Nephron progenitor cell (in vitro differentiated cells): ENCODE results near the gene CTNNA2.

Source experiments
- DNase-seq: peaks from one replicate; pipeline ENCODE4 v3.0.0; 2021
- H3K27ac Mint-ChIP-seq: 2 replicates; pipeline ENCODE4 v1.8.0; 2021; ENCODE audit warnings: mild to moderate bottlenecking, moderate library complexity, mixed read lengths
- H3K27me3 Mint-ChIP-seq: 2 replicates; pipeline ENCODE4 v1.8.0; 2021; ENCODE audit warnings: mild to moderate bottlenecking, low read depth, mixed read lengths; ENCODE audit not compliant: poor library complexity
- H3K36me3 Mint-ChIP-seq: 2 replicates; pipeline ENCODE4 v1.8.0; 2021; ENCODE audit warnings: low read depth, mixed read lengths
- H3K4me1 Mint-ChIP-seq: 2 replicates; pipeline ENCODE4 v1.8.0; 2021; ENCODE audit warnings: mixed read lengths
- H3K4me3 Mint-ChIP-seq: 2 replicates; pipeline ENCODE4 v1.8.0; 2021; ENCODE audit warnings: mild to moderate bottlenecking, moderate library complexity, mixed read lengths
- H3K9me3 Mint-ChIP-seq: 2 replicates; pipeline ENCODE4 v1.8.0; 2021; ENCODE audit warnings: mild to moderate bottlenecking, moderate library complexity, mixed read lengths
- TF ChIP-seq, protein P1 (sequence below): fragments of 200-600 bp; sonication (generic); IDR thresholded peaks from 2 replicates; pipeline ENCODE4 v1.5.0; 2021; ENCODE audit warnings: antibody characterized with exemption

The CTNNA2 gene

GRCh38 chr2:80490964-80491363, 978.1 kb downstream of the CTNNA2 start:
- Mint-ChIP-seq H3K9me3 (no peaks in the 10 kb centered on the region), H3K4me3 (no peak overlapping the region), H3K36me3 (no peaks in the 10 kb centered on the region), H3K4me1 (peaks cover 6% of the 10 kb centered on the region), H3K27me3 (peaks cover 7% of the 10 kb centered on the region), H3K27ac (no peak overlapping the region)
- DNase-seq = no peak
- TF ChIP-seq, protein P1, sequence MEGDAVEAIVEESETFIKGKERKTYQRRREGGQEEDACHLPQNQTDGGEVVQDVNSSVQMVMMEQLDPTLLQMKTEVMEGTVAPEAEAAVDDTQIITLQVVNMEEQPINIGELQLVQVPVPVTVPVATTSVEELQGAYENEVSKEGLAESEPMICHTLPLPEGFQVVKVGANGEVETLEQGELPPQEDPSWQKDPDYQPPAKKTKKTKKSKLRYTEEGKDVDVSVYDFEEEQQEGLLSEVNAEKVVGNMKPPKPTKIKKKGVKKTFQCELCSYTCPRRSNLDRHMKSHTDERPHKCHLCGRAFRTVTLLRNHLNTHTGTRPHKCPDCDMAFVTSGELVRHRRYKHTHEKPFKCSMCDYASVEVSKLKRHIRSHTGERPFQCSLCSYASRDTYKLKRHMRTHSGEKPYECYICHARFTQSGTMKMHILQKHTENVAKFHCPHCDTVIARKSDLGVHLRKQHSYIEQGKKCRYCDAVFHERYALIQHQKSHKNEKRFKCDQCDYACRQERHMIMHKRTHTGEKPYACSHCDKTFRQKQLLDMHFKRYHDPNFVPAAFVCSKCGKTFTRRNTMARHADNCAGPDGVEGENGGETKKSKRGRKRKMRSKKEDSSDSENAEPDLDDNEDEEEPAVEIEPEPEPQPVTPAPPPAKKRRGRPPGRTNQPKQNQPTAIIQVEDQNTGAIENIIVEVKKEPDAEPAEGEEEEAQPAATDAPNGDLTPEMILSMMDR = no peak

DNA sequence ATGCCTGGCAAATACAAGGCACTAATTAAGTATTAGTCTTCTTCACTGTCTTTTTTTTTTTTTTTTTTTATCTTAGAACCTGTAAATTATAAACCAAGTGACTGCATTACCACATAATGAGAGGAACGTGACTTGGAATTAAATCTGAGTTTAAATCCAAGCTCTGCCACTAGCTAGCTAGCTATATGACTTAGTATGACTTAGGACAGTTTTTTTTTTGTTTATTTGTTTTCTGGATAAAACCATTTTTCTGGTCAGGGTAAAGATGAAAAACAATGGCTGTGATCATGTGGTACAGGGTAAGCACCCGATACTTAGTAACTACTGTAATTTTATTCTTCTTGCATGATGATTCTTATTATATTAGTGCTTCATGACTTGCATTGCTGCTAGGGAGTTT, 983.5 kb downstream of the CTNNA2 start:
- H3K27ac Mint-ChIP-seq = no peak overlapping the region
- no peaks in the 10 kb centered on the region for H3K36me3 Mint-ChIP-seq
- no peak for DNase-seq
- no peak overlapping the region for H3K4me3 Mint-ChIP-seq
- no peaks in the 10 kb centered on the region for H3K9me3 Mint-ChIP-seq
- TF ChIP-seq, protein P1 = no peak
- peaks cover 5% of the 10 kb centered on the region for H3K4me1 Mint-ChIP-seq
- peaks cover 7% of the 10 kb centered on the region for H3K27me3 Mint-ChIP-seq

- DNase-seq = no peak
- Mint-ChIP-seq H3K4me3 (no peak overlapping the region), H3K27ac (no peak overlapping the region), H3K27me3 (peaks cover 7% of the 10 kb centered on the region), H3K9me3 (no peaks in the 10 kb centered on the region), H3K4me1 (peaks cover 8% of the 10 kb centered on the region), H3K36me3 (no peaks in the 10 kb centered on the region)
- TF ChIP-seq, protein P1 = no peak
Observed at GRCh38 chr2:80496775-80497174, 983.9 kb downstream of the CTNNA2 start.

DNA sequence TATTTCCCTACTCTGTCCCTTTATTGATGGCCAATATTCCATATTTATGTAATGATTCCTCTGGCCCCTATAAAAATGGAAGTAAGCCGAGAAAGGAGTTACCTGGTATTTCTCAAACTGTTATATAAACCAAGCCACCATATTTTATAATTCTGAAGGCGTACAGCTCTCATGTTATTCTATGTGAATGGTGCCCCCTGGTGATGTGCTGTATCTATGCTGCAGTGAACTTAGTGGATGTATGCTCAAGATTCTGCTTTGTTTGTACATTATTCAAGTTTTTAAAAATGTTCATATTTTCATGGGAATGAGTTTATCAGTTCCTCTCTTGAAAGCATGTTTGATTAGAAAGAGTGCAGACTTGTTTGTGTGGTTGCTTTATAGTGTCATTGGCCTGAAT, 986.2 kb downstream of the CTNNA2 start:
- H3K9me3 Mint-ChIP-seq = no peaks in the 10 kb centered on the region

GRCh38 chr2:80501874-80502624, 989.2 kb downstream of the CTNNA2 start:
- Mint-ChIP-seq H3K36me3 (no peaks in the 10 kb centered on the region), H3K4me1 (peaks cover 27% of the 10 kb centered on the region), H3K27ac (no peak overlapping the region), H3K9me3 (no peaks in the 10 kb centered on the region), H3K4me3 (no peak overlapping the region), H3K27me3 (peaks cover 4% of the 10 kb centered on the region)
- DNase-seq = no peak
- TF ChIP-seq, protein P1 = no peak

More for the DNA sequence above, 986.2 kb downstream of the CTNNA2 start:
- Mint-ChIP-seq H3K27me3 (peaks cover 4% of the 10 kb centered on the region), H3K27ac (no peak overlapping the region), H3K4me3 (no peak overlapping the region), H3K36me3 (no peaks in the 10 kb centered on the region), H3K4me1 (peaks cover 18% of the 10 kb centered on the region)
- TF ChIP-seq, protein P1 = peak; percentile 50
- peak; percentile 23 for DNase-seq

DNA sequence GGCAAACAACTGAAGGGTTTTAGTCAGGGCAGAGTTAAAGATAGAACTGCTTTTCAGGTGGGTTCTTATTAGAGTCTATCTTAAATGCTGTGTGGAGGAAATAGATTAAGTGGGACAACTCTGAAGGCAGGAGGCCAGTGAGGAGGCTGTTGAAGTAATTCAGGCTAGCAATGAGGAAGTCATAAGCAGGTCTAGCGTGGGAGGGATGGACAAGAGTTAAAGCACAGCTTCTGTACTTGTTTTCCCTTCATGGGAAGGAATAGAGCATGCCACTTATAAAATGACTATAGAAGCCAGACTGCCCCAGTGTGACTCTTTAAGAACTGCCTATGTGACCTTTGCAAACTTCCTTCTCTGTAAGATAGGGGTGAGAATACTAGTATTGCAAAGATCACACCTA, 993.7 kb downstream of the CTNNA2 start:
- H3K27me3 Mint-ChIP-seq = no peaks in the 10 kb centered on the region
- TF ChIP-seq, protein P1 = no peak
- H3K9me3 Mint-ChIP-seq = no peaks in the 10 kb centered on the region
- no peak overlapping the region for H3K4me3 Mint-ChIP-seq
- peaks cover 20% of the 10 kb centered on the region for H3K4me1 Mint-ChIP-seq
- peak overlapping the region; percentile 62 for H3K27ac Mint-ChIP-seq
- DNase-seq = no peak
- H3K36me3 Mint-ChIP-seq = no peaks in the 10 kb centered on the region
